K562 (cell line): Measurements from ENCODE around the gene PLPPR1. TPM values are rescaled to one million over a fixed set of nuclear protein-coding genes. Genes with fewer than 3 reads are reported as not detected.

Experiments
- ATAC-seq: fragments of 200-7000 bp; cut with Tn5 transposase; 3 replicates; pipeline ENCODE4 v1.9.1; 2020; ENCODE audit warnings: moderate library complexity
- BruUV-seq: library from RNA; stranded (reverse); fragments of 400-500 nt; replicated peaks from 2 replicates; lab custom pipeline; 2021; lab: Mats Ljungman, UMichigan
- CTCF ChIA-PET: fragments of 300-600 bp; formaldehyde crosslinking; extraction: SDS; loops from one replicate; lab custom pipeline; 2021; ENCODE audit warnings: low intra/inter-chr PET ratio; lab: Yijun Ruan, JAX
- POLR2A ChIA-PET: fragments of 300-600, 350-650 bp; sonication (Branson Sonifier 250); formaldehyde crosslinking; extraction: SDS; loops from one replicate; lab custom pipeline; 2021; ENCODE audit warnings: antibody characterized with exemption, inconsistent platforms; lab: Yijun Ruan, JAX
- DNase-seq, 4 experiments: peaks; one replicate each; pipeline versions ENCODE4 v3.0.0 to v3.0.0-alpha.2; 2011 to 2018; ENCODE audit warnings: low spot score in 3 of 4, mixed read lengths in 3 of 4; ENCODE audit errors: extremely low read depth in 1 of 4
- FAIRE-seq: peaks from 2 replicates; lab custom pipeline; 2011; peaks lifted over from hg19 to GRCh38; lab: Jason Lieb, UNC
- H2AFZ ChIP-seq: 2 replicates; pipeline ENCODE4 v1.6.0; 2011; ENCODE audit warnings: low read depth, low read length, control low read depth, inconsistent platforms
- H3K27ac ChIP-seq: fragments of 200-600 bp; 3 replicates; pipeline ENCODE4 v1.8.0; 2011; ENCODE audit warnings: low read depth, mild to moderate bottlenecking, control low read depth, inconsistent platforms, low read length, moderate library complexity, mixed read lengths; ENCODE audit errors: extremely low read depth
- H3K27me3 ChIP-seq, 2 experiments: fragments of 300-600 bp in 1 of 2; 2 replicates in 1 of 2; 3 replicates in 1 of 2; pipeline versions ENCODE4 v1.6.0 to v1.8.0; 2011; ENCODE audit warnings: inconsistent platforms in 2 of 2, low read length in 2 of 2, mild to moderate bottlenecking in 1 of 2, mixed read lengths in 1 of 2, moderate library complexity in 1 of 2; ENCODE audit not compliant: control insufficient read depth in 2 of 2, insufficient read depth in 2 of 2
- H3K36me3 ChIP-seq: fragments of 300-600 bp; 3 replicates; pipeline ENCODE4 v1.8.0; 2011; ENCODE audit warnings: mild to moderate bottlenecking, low read length, inconsistent platforms; ENCODE audit not compliant: control insufficient read depth, insufficient read depth
- H3K4me1 ChIP-seq, 2 experiments: fragments of 200-600 bp in 1 of 2; replicated peaks in 1 of 2; 2 replicates in 1 of 2; 3 replicates in 1 of 2; pipeline versions ENCODE4 v1.5.1 to v1.8.0; 2011; ENCODE audit warnings: inconsistent platforms in 2 of 2, low read length in 2 of 2, mild to moderate bottlenecking in 1 of 2, mixed read lengths in 1 of 2, moderate library complexity in 1 of 2; ENCODE audit not compliant: control insufficient read depth in 2 of 2, insufficient read depth in 2 of 2
- H3K4me2 ChIP-seq: 2 replicates; pipeline ENCODE4 v1.6.1; 2011; ENCODE audit warnings: low read length, control low read depth, inconsistent platforms, mixed read lengths; ENCODE audit not compliant: insufficient read depth
- H3K4me3 ChIP-seq: fragments of 200-600 bp; sonication (generic), shearing (Covaris generic); 2 replicates; pipeline ENCODE4 v1.5.1; 2016; ENCODE audit warnings: control low read depth, inconsistent platforms
- H3K79me2 ChIP-seq: fragments of 200-600 bp; 3 replicates; pipeline ENCODE4 v1.8.0; 2011; ENCODE audit warnings: low read length, inconsistent platforms; ENCODE audit not compliant: control insufficient read depth, insufficient read depth
- H3K9ac ChIP-seq, 2 experiments: 2 replicates each; pipeline versions ENCODE4 v1.6.0 to v1.6.1; 2011; ENCODE audit warnings: low read depth in 2 of 2, low read length in 2 of 2, control low read depth in 1 of 2, inconsistent platforms in 1 of 2, mild to moderate bottlenecking in 1 of 2, mixed read lengths in 1 of 2; ENCODE audit not compliant: insufficient read depth in 1 of 2
- H3K9me1 ChIP-seq: one replicate; pipeline ENCODE4 v1.6.0; 2011; ENCODE audit warnings: inconsistent platforms, mild to moderate bottlenecking, low read length, moderate library complexity; ENCODE audit not compliant: control insufficient read depth, insufficient read depth
- H3K9me3 ChIP-seq: replicated peaks from 2 replicates; pipeline ENCODE4 v1.5.1; 2011; ENCODE audit warnings: low read depth, low read length, inconsistent platforms; ENCODE audit not compliant: control insufficient read depth, insufficient read depth
- H4K20me1 ChIP-seq: replicated peaks from 2 replicates; pipeline ENCODE4 v1.6.1; 2011; ENCODE audit warnings: low read length, inconsistent platforms, mixed read lengths; ENCODE audit not compliant: control insufficient read depth, insufficient read depth
- ELK1 ChIP-seq: sonication (generic); formaldehyde crosslinking; IDR thresholded peaks from 2 replicates; pipeline ENCODE4 v1.8.1; 2022; ENCODE audit warnings: missing genetic modification reagents
- GABPA ChIP-seq: fragments of 200-800 bp; sonication (Bioruptor generic); conservative IDR thresholded peaks from 2 replicates; pipeline ENCODE4 v1.6.1; 2016; ENCODE audit warnings: low read depth, missing genetic modification characterization, missing compliant biosample characterization
- HDAC1 ChIP-seq, 2 experiments: fragments of 450-650 bp; IDR thresholded peaks; 2 replicates each; pipeline ENCODE4 v1.6.1; 2016 to 2017; ENCODE audit warnings: inconsistent platforms in 1 of 2, mild to moderate bottlenecking in 1 of 2, moderate library complexity in 1 of 2
- NCOA1 ChIP-seq: fragments of 450-650 bp; IDR thresholded peaks from 2 replicates; pipeline ENCODE4 v1.6.1; 2016; ENCODE audit warnings: low read depth
- RERE ChIP-seq: sonication (generic); formaldehyde crosslinking; IDR thresholded peaks from 2 replicates; pipeline ENCODE4 v1.8.0; 2023; ENCODE audit warnings: missing genetic modification reagents, mild to moderate bottlenecking, borderline replicate concordance
- STAT6 ChIP-seq: sonication (generic); formaldehyde crosslinking; IDR thresholded peaks from 2 replicates; pipeline ENCODE4 v1.8.1; 2023; ENCODE audit warnings: mild to moderate bottlenecking, missing genetic modification reagents
- ZBTB11 ChIP-seq, 3 experiments: fragments of 200-800 bp in 1 of 3; fragments of 250-450 bp in 1 of 3; fragments of 450-650 bp in 1 of 3; sonication (Bioruptor Pico) in 1 of 3; sonication (Bioruptor generic) in 1 of 3; formaldehyde crosslinking in 1 of 3; IDR thresholded peaks; 2 replicates each; pipeline versions ENCODE4 v1.6.1 to v1.8.0; 2016 to 2022; ENCODE audit warnings: mild to moderate bottlenecking in 2 of 3, missing genetic modification characterization in 2 of 3, missing compliant biosample characterization in 1 of 3, moderate library complexity in 1 of 3
- WGBS: fragments of 100-300 bp; shearing (Covaris generic); methylation state at CpG from one replicate; pipeline ENCODE4 v1.1.6; 2016; ENCODE audit warnings: low coverage, mixed read lengths; ENCODE audit not compliant: insufficient coverage; ENCODE audit errors: missing lambda C conversion rate; 5-methylcytosine and 5-hydroxymethylcytosine counted together
- in situ Hi-C: fragments of 300-500 bp; cut with MboI; formaldehyde crosslinking; loops from 4 replicates; pipeline ENCODE4 v1.15.0; 2018; ENCODE audit warnings: inconsistent platforms, mixed read lengths
- intact Hi-C: fragments of 100-400 bp; cut with micrococcal nuclease; formaldehyde crosslinking; loops from 2 replicates; pipeline ENCODE4 v1.14.2; 2022
- polyA plus RNA-seq, 8 experiments: library from polyadenylated mRNA; depleted of rRNA in 4 of 8; stranded (reverse) in 5 of 8; unstranded in 3 of 8; fragments of >200 nt; fragmentation: Nextera tagmentation in 2 of 8; fragmentation: Illumina TruSeq in 1 of 8; extraction: Ambion mirVana in 2 of 8; extraction: Trizol in 1 of 8; gene quantifications; 2 replicates each; pipeline versions ENCODE4 v1.2.1 to v1.2.3, GENCODE V29; 2011 to 2014; ENCODE audit warnings: inconsistent platforms in 1 of 8, missing spikeins in 1 of 8
- total RNA-seq, 7 experiments: library from RNA; depleted of rRNA in 6 of 7; stranded (reverse); fragments of >200 nt in 6 of 7; fragmentation: Illumina TruSeq in 2 of 7; extraction: Trizol in 2 of 7; gene quantifications; 2 replicates each; pipeline versions ENCODE4 v1.2.1 to v1.2.3, GENCODE V29; 2011 to 2021; ENCODE audit warnings: low replicate concordance in 1 of 7

PLPPR1 gene
- total and polyA plus RNA-seq, 9 of the 15 experiments (the other 6 are each of a cell fraction or from before 2014, with no cell fraction given) = not detected

- POLR2A ChIA-PET = no interaction called here
- H3K9ac ChIP-seq = no peak overlapping the region
- H3K27ac ChIP-seq = no peak overlapping the region
- H3K9me3 ChIP-seq = no peaks in the 10 kb centered on the region
- H3K36me3 ChIP-seq = no peaks in the 10 kb centered on the region
- no peaks in the 10 kb centered on the region for H3K4me1 ChIP-seq
- no peak overlapping the region for H3K4me3 ChIP-seq
- ATAC-seq (no peak), FAIRE-seq (no peak), DNase-seq (no peak)
- no peaks in the 10 kb centered on the region for H3K9me1 ChIP-seq
- no peak overlapping the region for H3K4me2 ChIP-seq
- H2AFZ ChIP-seq = no peak overlapping the region
- H4K20me1 ChIP-seq = no peaks in the 10 kb centered on the region
- in situ Hi-C loops (no loop called here), intact Hi-C loops (loop anchor here (10.0 kb wide), 1 partner anchor 65 kb away; no protein-coding TSS in a partner anchor)
- BruUV-seq = no TSS peak
- no peaks in the 10 kb centered on the region; a peak in 1 of 5 replicates for H3K27me3 ChIP-seq
- 2% methylated on average over 9 of the region's 9 CpGs for WGBS
- CTCF ChIA-PET = no interaction called here
- H3K79me2 ChIP-seq = no peaks in the 10 kb centered on the region
- no peak for TF ChIP-seq ELK1 (CRISPR knock-in tag)
- no peak for TF ChIP-seq HDAC1 (IDR thresholded peaks at IDR 0.05)
- no peak for TF ChIP-seq NCOA1
- TF ChIP-seq ZBTB11 (CRISPR knock-in tag; IDR thresholded peaks at IDR 0.05) = 0 out of 6 replicates have a peak, but pooled peaks of 1 of the 3 experiments have one; percentile 14
- no peak for TF ChIP-seq RERE (CRISPR knock-in tag)
- TF ChIP-seq STAT6 = no peak
- TF ChIP-seq GABPA (tag) = no peak
Measured at GRCh38 chr9:101269591-101270283, 241.2 kb downstream of the PLPPR1 start.
